Glomerular endothelial cell (primary cell): ENCODE measurements around the gene KITLG. TPM values are rescaled to one million over a fixed set of nuclear protein-coding genes. Genes with fewer than 3 reads are reported as not detected.
"Not testable (repeated sequence)": the region's sequence is repeated elsewhere in the genome, so short reads cannot be mapped to it uniquely, and the experiment has no call there.

Source experiments
- DNase-seq: peaks from one replicate; pipeline ENCODE4 v3.0.0-alpha.2; 2011; ENCODE audit warnings: low read depth, low spot score; ENCODE audit errors: extremely low read depth
- total RNA-seq: library from RNA; depleted of rRNA; stranded (reverse); fragments of >200 nt; gene quantifications from 2 replicates; pipeline ENCODE4 v1.2.3, GENCODE V29; 2015

The KITLG gene
- total RNA-seq = 64.9 and 86.0 TPM in 2 replicates

DNA sequence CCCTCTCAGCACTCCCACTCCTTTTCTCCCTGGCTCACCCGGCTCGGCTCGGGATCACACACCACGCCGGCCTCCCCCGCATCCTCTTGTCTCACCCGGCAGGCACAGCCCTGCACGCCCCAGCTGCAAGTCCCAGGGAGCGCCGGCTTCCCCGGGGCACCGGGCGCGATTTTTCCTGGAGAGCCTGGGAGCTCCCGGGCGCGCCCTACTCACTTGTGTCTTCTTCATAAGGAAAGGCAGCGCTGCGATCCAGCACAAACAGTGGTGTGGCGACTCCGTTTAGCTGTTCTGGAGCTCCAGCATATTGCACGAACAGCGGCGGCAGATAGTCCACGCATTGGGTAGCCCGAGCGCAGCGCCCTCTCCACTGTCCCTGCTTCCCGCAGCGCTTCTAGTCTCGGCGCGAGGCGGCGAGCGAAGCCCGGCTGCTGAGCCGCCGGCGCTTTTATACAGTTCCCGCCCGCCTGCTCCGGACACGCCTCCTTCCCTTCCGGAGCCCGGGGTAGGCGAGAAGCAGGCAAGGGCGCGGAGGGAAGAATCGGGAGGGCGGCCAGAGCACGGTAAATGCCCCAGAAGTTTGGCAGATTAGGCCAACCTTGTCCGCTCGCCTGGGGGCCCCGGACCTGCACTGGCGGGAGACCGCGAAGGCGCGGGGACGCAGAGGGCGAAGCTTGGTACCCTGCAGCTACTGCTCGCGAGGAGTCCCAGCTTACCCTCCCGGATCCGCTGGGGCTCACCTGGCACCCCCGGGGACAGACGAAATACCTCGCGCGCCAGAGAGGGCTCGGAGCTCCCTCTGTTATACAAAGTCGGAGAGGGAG lies at the start of gene KITLG:
KITLG (minus strand) TSS at position 421 of the 821 bp plus-strand sequence; CDS start at position 228, 193 bp downstream.
- no peak for DNase-seq

GRCh38 chr12:88628856-88629509 lies 48.7 kb upstream of the KITLG start:
- no peak for DNase-seq

DNA sequence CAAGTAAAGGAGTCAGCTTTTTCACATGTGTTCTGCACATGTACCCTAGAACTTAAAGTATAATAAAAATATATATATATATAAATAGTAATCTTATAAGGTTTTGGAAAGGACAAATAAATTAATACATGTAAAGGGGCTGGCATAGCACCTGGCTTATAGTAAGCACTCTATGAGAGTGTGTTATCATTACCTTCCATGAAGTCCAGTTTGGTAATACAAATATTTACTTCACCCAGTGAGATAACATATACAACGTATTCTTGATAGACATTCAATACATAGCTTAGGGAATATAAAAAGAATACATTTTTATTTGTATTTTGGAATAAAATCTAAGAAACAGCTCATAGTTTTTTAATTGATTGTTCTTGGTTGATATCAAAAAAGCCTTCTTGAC lies 47.8 kb upstream of the KITLG start:
- not testable (repeated sequence) for DNase-seq

DNA sequence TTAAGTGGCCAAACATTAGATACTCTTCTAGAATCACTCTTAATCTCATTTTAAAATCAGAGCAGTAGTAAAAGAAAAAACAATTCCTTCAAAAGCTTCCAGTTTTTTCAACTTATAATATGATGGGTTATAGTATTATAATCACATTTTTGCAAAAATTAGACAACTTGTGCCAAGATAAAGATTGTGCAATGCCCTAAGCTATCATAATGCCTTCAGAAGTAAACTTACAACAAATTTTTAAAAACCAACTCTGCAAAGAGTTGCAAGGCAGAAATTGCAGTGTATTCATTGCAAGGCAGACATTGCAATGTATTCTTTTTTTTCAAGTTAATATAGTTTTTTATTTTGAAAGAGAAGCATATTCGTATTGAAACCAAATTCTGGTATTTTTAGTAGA lies 47.2 kb upstream of the KITLG start:
- DNase-seq = no peak

DNA sequence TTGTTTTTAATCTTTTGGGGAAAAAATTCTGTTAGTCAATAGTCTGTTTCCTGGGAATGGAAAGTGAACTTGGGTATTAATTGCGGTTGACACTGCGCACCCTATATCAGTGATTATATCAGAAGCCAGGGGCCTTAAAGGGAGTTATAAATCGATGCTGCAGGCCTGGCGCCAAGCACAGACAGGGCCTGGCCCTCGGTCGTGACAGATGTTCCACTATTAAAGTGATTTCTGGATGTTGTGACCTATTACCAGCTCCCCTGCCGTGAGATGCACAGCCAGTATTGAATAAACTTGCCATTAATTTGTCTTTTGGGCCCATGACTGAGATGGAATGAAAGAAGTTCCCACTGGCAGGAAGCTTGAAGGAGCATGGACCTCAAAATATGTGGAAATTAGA lies 45.1 kb upstream of the KITLG start:
- DNase-seq = no peak

- no peak for DNase-seq
Measured at GRCh38 chr12:88624911-88625310, 44.6 kb upstream of the KITLG start.

GRCh38 chr12:88623777-88624548 lies 43.7 kb upstream of the KITLG start:
- no peak for DNase-seq

- DNase-seq = no peak
Measured at GRCh38 chr12:88617352-88617751, 37.1 kb upstream of the KITLG start.

DNA sequence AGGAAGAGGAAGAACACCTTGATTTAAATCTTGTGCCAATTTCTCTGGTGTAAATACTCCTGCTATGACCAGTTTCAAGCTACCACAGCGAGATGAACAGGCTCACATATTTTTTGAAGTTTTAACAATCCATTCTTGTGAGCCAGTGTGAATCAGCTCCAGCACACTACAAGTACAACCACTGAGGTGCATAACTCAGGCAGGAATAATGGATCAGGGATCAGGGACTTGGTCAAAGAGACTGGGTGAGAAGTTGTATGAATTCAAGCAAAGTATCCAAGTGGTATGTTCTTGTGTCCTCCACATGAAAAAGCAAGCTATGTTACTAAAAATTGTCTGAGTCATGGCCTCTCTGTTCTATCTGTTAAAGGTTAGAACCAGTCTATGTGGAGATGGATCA lies 35.2 kb upstream of the KITLG start:
- no peak for DNase-seq

- no peak for DNase-seq
Measured at GRCh38 chr12:88604646-88605045, 24.4 kb upstream of the KITLG start.

- DNase-seq = no peak
Measured at GRCh38 chr12:88600272-88600671, 20.0 kb upstream of the KITLG start.

GRCh38 chr12:88597365-88597764 lies 17.1 kb upstream of the KITLG start:
- DNase-seq = no peak

DNA sequence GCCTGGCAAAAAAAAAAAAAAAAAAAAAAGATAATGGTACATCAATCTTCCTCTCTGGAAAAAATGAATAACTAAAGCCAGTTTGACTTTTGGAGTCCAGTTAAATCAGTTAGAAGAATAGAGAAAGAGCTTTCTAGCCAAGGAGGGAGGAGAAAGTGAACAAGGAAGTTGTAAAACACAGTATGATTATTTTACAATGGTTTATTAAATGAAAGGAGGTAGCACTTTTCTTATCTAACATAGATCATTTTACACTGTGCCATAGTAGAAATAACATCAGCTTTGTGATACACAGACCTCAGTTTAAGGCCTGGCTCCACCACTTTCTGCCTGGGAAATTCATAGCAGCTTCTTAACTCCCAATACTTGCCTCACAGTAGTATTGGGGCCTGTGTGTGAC lies 15.4 kb upstream of the KITLG start:
- no peak for DNase-seq

DNA sequence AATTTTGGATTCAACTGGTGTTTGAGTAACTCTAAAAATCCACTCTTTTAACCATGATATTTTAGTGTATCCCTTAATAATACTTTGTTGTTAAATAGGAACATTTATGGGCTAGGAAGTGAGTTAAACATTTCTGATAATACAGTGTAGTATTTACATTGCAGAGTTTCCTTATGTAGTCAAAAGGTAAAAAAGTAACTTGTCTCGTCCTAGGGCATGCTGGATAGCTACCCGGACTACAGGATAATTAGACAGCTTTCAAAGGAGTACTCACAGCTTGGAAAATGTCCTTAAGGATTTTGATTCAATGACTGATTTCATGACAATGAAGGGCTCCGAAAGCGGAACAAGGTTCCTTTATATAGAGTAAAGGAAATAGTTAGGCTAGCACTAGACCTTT lies 14.5 kb upstream of the KITLG start:
- no peak for DNase-seq

- no peak for DNase-seq
Measured at GRCh38 chr12:88591343-88591742, 11.1 kb upstream of the KITLG start.

- no peak for DNase-seq
Measured at GRCh38 chr12:88590851-88591250, 10.6 kb upstream of the KITLG start.

- no peak for DNase-seq
Measured at GRCh38 chr12:88585077-88585476, 4.8 kb upstream of the KITLG start.

DNA sequence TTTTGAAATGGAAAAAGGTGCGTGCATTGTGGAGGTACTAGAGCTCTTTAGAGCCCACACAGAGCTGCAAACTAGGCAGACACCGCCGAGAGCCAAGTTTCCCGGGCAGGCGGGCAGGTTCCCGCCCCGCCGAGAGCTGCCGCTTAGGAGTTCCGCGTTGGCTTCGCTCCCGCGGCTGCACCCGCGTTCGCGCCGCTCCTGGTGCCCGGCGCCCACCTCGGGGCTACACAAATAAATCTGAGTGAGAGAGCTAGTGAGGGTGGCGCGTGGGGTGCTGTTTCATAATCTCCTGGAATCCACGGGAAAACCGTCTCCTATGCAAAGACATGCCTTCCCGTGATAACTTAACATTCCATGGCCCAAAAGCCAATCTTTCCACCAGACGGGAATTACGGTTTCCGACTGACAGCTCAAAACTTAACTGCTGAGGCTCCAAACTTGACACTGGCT lies 645 bp downstream of the KITLG start:
- DNase-seq = no peak

DNA sequence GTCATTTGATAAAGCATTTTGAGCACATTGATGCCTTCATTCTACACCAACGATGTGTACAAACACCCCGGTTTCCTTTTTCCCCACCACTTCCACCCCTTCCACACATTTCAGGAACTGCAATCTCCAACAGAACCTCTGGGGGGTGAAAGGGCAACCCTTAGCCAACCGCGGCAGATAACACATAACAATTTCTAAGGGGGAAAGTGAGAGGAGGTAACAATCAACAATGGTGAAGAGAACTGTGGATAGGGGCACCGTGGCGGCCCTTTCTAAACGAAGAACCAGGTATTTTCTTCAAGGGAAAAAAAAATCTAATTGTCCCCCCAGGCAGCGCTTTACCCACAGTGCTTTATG lies 1.1 kb downstream of the KITLG start:
- no peak for DNase-seq

DNA sequence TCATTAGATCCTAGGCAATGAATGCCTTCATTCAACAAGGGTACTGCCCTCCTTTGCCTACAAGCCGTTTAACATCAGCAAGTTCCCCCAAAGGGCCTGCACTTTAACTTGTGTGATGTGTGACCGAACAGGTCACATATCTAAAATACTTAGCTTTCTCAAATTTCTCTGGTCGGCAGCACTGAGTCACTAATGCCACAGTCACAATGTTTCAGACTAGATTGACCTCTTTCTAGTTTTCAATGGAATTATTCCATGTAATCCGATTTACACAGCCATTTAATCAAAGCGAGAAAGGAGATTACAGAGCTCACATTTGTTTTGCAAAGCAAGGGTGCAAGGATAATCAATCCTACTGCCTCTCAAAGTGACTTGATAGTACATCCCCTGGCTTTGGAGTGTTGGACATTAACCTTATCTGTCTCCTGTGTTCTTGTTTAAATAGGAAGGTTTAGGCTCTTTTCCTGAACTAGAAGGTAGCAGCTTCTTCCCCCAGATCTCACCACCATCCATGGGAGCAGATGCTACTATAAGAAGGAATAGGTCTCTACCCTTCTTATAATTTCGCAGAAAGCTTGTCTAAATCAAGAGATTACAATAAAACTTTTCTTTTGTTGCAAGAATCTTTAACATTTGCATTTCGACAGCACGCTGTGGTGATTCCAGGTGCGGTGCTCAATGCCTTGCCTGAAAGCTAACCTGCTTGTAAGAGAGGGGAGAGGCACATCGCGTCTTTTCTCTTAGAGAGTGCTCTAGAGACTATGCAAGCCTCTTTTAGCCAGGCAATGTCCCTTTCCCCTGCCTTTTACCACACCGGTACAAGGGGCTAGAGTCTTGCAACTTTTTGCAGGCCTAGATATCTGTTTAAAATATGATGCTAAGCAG lies 1.8 kb downstream of the KITLG start:
- DNase-seq = no peak

DNA sequence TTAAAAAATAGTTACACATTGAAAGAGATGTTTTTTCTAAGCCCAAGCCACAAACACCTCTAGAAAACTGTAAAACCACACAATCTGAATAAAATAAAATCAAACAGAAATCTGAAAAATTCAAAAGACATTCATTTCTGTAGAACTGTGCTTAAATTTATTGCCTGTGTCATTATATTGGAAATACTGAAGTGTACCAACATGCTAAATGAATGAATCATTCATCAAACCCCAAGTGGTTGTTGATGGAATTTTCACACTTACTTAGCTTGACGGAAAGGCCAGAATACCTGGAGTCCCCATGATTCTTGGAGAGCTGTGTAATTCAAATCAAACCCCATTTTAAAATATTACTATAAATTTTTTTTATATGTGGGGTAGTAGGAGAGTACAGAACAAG lies 2.7 kb downstream of the KITLG start:
- DNase-seq = no peak
